GM12892 (cell line): ENCODE data around the gene RIPOR2.
"Not testable (repeated sequence)": the region's sequence is repeated elsewhere in the genome, so short reads cannot be mapped to it uniquely, and the experiment has no call there.

Experiments
- DNase-seq: peaks from one replicate; pipeline ENCODE4 v3.0.0; 2011; ENCODE audit not compliant: insufficient read length
- FAIRE-seq: peaks from 2 replicates; lab custom pipeline; 2011; peaks lifted over from hg19 to GRCh38; lab: Jason Lieb, UNC
- POLR2A ChIP-seq: IDR thresholded peaks from 2 replicates; pipeline ENCODE4 v1.6.1; 2011; ENCODE audit warnings: low read depth, low read length, control low read depth
- POLR2AphosphoS5 ChIP-seq: IDR thresholded peaks from 2 replicates; pipeline ENCODE4 v1.6.1; 2011; ENCODE audit warnings: low read depth, low read length, control low read depth
- TAF1 ChIP-seq: IDR thresholded peaks from 2 replicates; pipeline ENCODE4 v1.6.1; 2011; ENCODE audit warnings: low read depth, mild to moderate bottlenecking, control low read depth, low read length, borderline replicate concordance

RIPOR2 gene

GRCh38 chr6:24931718-24932691 lies 3.8 kb downstream of the RIPOR2 start:
- no peak for TF ChIP-seq POLR2AphosphoS5
- no peak for TF ChIP-seq POLR2A
- no peak for TF ChIP-seq TAF1
- no peak for DNase-seq
- FAIRE-seq, result peak; percentile 94

- FAIRE-seq (no peak), DNase-seq (no peak)
- TF ChIP-seq POLR2A (no peak), TAF1 (no peak), POLR2AphosphoS5 (no peak)
These were observed 4.5 kb downstream of the RIPOR2 start for GRCh38 chr6:24931296-24931695.

DNA sequence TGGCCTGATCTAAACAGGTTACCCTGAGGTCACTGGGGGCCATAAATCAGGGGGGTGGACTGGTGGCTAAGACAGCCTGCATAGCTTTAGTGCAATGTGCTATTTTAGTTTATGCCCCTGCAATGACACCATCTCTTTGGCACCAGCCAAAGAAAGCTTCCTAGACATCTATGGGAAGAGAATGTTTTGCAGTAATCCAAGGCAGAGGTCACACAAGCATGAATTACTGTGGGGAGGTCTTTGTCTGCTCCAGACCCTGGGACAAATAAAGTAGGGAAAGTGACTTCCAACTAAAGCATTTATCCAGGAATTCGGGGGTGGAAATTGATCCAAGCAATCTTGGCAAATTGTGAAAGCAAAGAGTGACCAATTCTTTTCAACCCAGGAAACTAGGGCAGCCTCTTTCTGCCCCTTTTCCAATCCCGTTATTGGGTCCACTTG lies 5.3 kb downstream of the RIPOR2 start:
- TF ChIP-seq POLR2AphosphoS5 (no peak), TAF1 (no peak), POLR2A (no peak)
- no peak for FAIRE-seq

GRCh38 chr6:24929242-24929641 lies 6.5 kb downstream of the RIPOR2 start:
- TF ChIP-seq TAF1, result no peak
- TF ChIP-seq POLR2AphosphoS5, result no peak
- no peak for TF ChIP-seq POLR2A
- DNase-seq (no peak), FAIRE-seq (peak; percentile 94)

More for the DNA sequence above, 5.3 kb downstream of the RIPOR2 start:
- DNase-seq, result no peak

DNA sequence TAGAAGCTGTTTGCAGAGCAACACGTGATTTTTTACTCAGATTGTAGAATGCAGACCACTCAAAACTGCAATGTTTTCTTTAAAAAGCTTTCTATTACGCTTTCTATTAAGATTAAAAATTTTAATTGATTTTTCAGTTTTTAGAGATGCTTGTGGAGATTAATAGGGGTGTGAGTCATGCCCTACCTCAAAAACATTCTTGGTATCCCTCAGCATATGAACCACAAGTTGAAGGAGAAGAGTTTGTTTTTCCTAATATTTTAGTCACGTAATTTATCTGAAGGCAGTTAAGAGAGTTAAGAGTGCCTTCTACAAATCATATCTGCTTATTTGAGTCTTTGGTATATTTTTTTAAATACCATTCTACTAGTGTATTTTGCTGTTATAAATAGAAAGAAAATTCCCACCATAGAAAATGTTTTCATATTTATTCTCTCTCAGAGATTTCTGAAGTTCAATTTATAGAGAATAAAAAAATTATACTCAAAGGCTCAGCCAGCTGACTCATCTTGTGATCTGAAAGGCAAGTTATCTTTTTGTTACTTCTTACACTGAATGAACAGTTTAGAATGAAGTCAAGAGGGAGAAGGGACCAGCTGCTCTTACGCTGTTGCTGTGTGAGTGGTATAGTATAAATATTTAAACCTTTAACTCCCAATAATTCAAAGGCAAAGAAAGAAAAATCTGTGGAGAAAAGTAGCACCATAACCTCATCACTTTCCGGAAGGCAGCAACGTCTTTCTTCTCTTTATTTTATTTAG lies 7.6 kb downstream of the RIPOR2 start:
- FAIRE-seq (no peak), DNase-seq (no peak)
- TF ChIP-seq POLR2A, result no peak
- TF ChIP-seq TAF1, result no peak
- no peak for TF ChIP-seq POLR2AphosphoS5

- DNase-seq, result no peak
- no peak for FAIRE-seq
- TF ChIP-seq POLR2A (no peak), POLR2AphosphoS5 (no peak), TAF1 (no peak)
These were observed 8.3 kb downstream of the RIPOR2 start for GRCh38 chr6:24927277-24927955.

DNA sequence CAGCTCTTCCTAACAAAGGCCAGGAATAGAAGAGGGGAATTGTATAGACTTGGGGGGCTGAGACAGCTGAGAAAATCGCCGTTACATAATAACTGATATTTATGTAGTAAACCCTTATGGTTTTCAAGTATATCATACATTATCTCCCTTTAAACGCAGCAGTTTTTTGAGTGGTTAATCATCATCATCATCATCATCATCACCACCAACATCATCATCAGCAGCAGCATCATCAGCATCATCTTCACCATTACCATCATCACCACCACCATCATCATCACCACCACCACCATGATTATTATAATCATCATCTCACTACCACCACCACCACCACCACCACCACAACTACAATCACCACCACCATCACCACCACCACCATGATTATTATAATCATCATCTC lies 9.1 kb downstream of the RIPOR2 start:
- not testable (repeated sequence) for FAIRE-seq, DNase-seq

- FAIRE-seq (no peak), DNase-seq (no peak)
- TF ChIP-seq POLR2A, result no peak
- TF ChIP-seq POLR2AphosphoS5, result no peak
- no peak for TF ChIP-seq TAF1
These were observed 9.6 kb downstream of the RIPOR2 start for GRCh38 chr6:24926192-24926591.

DNA sequence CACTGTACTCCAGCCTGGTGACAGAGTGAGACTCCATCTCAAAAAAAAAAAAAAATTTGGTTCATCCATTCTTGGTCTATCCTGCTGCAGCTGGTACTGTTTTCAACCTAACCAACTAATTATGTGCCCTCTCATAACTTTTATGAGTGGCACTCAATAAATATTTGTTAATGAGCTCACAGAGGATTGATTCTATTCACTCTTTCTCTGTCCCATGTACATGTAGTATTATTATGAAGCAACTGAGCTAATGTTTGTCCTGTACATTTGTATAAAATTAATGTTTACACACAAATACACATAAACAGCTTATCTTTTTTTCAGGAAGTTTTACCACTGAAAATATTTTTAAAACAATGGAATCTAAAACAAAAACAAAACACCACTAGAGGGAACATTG lies 10.1 kb downstream of the RIPOR2 start:
- TF ChIP-seq POLR2A (no peak), TAF1 (no peak), POLR2AphosphoS5 (no peak)
- no peak for FAIRE-seq
- DNase-seq, result no peak

- no peak for TF ChIP-seq TAF1
- no peak for TF ChIP-seq POLR2A
- no peak for TF ChIP-seq POLR2AphosphoS5
- no peak for DNase-seq
- FAIRE-seq, result no peak
These were observed 11.0 kb downstream of the RIPOR2 start for GRCh38 chr6:24924580-24925356.

DNA sequence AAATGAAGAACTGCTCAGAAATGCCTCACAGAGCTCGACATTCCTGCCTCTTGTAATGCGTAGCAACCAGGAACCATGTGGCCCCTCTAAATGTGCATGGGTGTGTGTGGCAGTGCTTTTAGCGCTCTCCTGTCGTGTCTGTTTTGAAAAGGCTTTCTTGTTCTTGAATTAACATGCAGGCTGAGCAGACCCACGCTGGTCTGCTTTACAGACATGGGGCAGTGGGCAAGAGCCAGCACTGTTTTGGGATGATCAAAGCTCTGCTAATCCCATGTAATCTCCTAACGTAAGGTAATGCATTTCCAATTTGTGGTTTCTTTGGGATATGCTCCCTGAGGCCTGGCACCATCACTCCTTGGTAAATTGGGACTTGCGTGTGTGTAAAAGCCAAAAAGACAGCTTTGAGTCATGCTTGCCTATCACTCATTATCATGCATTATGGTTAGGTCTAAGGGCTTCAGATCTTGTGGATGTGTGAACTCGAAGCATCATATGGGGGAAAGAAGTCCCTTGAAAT lies 11.8 kb downstream of the RIPOR2 start:
- no peak for FAIRE-seq

More for the DNA sequence above, 11.8 kb downstream of the RIPOR2 start:
- no peak for DNase-seq
- TF ChIP-seq POLR2AphosphoS5, result no peak
- no peak for TF ChIP-seq TAF1
- TF ChIP-seq POLR2A, result no peak
